Endothelial cell of umbilical vein (primary cell): ENCODE results near the gene KLF8. TPM values are rescaled to one million over a fixed set of nuclear protein-coding genes. Genes with fewer than 3 reads are reported as not detected.
A peak's percentile ranks its signal among the peaks of the same experiment; 100 is the strongest.
"Not testable (repeated sequence)": the region's sequence is repeated elsewhere in the genome, so short reads cannot be mapped to it uniquely, and the experiment has no call there.

Source experiments
- Bru-seq: library from RNA; stranded (reverse); fragments of 400-500 nt; gene quantifications from one replicate; lab custom pipeline; 2021; lab: Mats Ljungman, UMichigan
- BruChase-seq, 2 experiments: library from RNA; stranded (reverse); fragments of 400-500 nt; gene quantifications; one replicate each; lab custom pipeline; 2021; lab: Mats Ljungman, UMichigan
- BruUV-seq: library from RNA; stranded (reverse); fragments of 400-500 nt; replicated peaks from 2 replicates; lab custom pipeline; 2021; lab: Mats Ljungman, UMichigan
- CTCF ChIA-PET: fragments of 300-600, 350-600 bp; sonication (Branson Sonifier 250); formaldehyde crosslinking; loops from one replicate; lab custom pipeline; 2021; ENCODE audit warnings: antibody characterized with exemption, inconsistent platforms; lab: Charles Lee
- POLR2A ChIA-PET: fragments of 300-600, 350-600 bp; sonication (Branson Sonifier 250); formaldehyde crosslinking; loops from one replicate; lab custom pipeline; 2021; ENCODE audit warnings: antibody characterized with exemption, inconsistent platforms; lab: Charles Lee
- DNase-seq: peaks from one replicate; pipeline ENCODE4 v3.0.0-alpha.2; 2011; ENCODE audit warnings: low read depth, low spot score
- FAIRE-seq: peaks from 2 replicates; lab custom pipeline; 2011; peaks lifted over from hg19 to GRCh38; lab: Jason Lieb, UNC
- H2AFZ ChIP-seq: 2 replicates; pipeline ENCODE4 v1.6.0; 2012; ENCODE audit warnings: low read depth, low read length, control low read depth, inconsistent platforms
- H3K27ac ChIP-seq: 2 replicates; pipeline ENCODE4 v1.5.1; 2011; ENCODE audit warnings: low read depth, mild to moderate bottlenecking, control low read depth, low read length, moderate library complexity; ENCODE audit not compliant: insufficient read depth
- H3K27me3 ChIP-seq, 2 experiments: 2 replicates each; pipeline versions ENCODE4 v1.6.0 to v1.6.1; 2011; ENCODE audit warnings: low read length in 2 of 2, mixed read lengths in 1 of 2; ENCODE audit not compliant: control insufficient read depth in 2 of 2, insufficient read depth in 2 of 2
- H3K36me3 ChIP-seq, 2 experiments: 2 replicates in 1 of 2; 3 replicates in 1 of 2; pipeline ENCODE4 v1.5.1; 2011; ENCODE audit warnings: low read length in 2 of 2, mild to moderate bottlenecking in 1 of 2, moderate library complexity in 1 of 2; ENCODE audit not compliant: control insufficient read depth in 2 of 2, insufficient read depth in 2 of 2; ENCODE audit errors: extremely low read depth in 1 of 2
- H3K4me1 ChIP-seq: 3 replicates; pipeline ENCODE4 v1.5.1; 2011; ENCODE audit warnings: mild to moderate bottlenecking, low read length; ENCODE audit not compliant: control insufficient read depth, insufficient read depth; ENCODE audit errors: extremely low read depth
- H3K4me2 ChIP-seq: 2 replicates; pipeline ENCODE4 v1.6.1; 2011; ENCODE audit warnings: low read length, control low read depth, mixed read lengths; ENCODE audit not compliant: insufficient read depth
- H3K4me3 ChIP-seq, 3 experiments: fragments of 200-600 bp in 1 of 3; sonication (generic), shearing (Covaris generic) in 1 of 3; replicated peaks in 1 of 3; 2 replicates each; pipeline ENCODE4 v1.5.1; 2011 to 2016; ENCODE audit warnings: control low read depth in 3 of 3, low read length in 3 of 3, mild to moderate bottlenecking in 2 of 3, inconsistent platforms in 1 of 3, low read depth in 1 of 3, moderate library complexity in 1 of 3; ENCODE audit not compliant: insufficient read depth in 1 of 3
- H3K79me2 ChIP-seq: 2 replicates; pipeline ENCODE4 v1.6.0; 2012; ENCODE audit warnings: low read length, inconsistent platforms; ENCODE audit not compliant: control insufficient read depth, insufficient read depth
- H3K9ac ChIP-seq: replicated peaks from 2 replicates; pipeline ENCODE3; 2011; ENCODE audit warnings: low read length, control low read depth; ENCODE audit not compliant: insufficient read depth; ENCODE audit errors: extremely low read depth
- H3K9me1 ChIP-seq: replicated peaks from 3 replicates; pipeline ENCODE4 v1.6.0; 2011; ENCODE audit warnings: mild to moderate bottlenecking, low read length; ENCODE audit not compliant: control insufficient read depth, insufficient read depth; ENCODE audit errors: extremely low read depth
- H3K9me3 ChIP-seq: replicated peaks from 2 replicates; pipeline ENCODE4 v1.5.1; 2012; ENCODE audit warnings: low read length, inconsistent platforms; ENCODE audit not compliant: control insufficient read depth, insufficient read depth
- H4K20me1 ChIP-seq: replicated peaks from 2 replicates; pipeline ENCODE3; 2011; ENCODE audit warnings: mild to moderate bottlenecking, low read length; ENCODE audit not compliant: control insufficient read depth, insufficient read depth; ENCODE audit errors: extremely low read depth
- FOS ChIP-seq: IDR thresholded peaks from 2 replicates; pipeline ENCODE4 v1.6.1; 2011; ENCODE audit warnings: mild to moderate bottlenecking, low read length, moderate library complexity, borderline replicate concordance; ENCODE audit not compliant: insufficient read depth
- GATA2 ChIP-seq: IDR thresholded peaks from 2 replicates; pipeline ENCODE4 v1.7.0; 2011; ENCODE audit warnings: low read depth, mild to moderate bottlenecking, moderate library complexity, mixed read lengths, low read length; ENCODE audit not compliant: insufficient read length, insufficient read depth
- JUN ChIP-seq: IDR thresholded peaks from 2 replicates; pipeline ENCODE4 v1.6.1; 2011; ENCODE audit warnings: borderline replicate concordance, low read depth; ENCODE audit not compliant: insufficient read length, insufficient read depth
- MAX ChIP-seq: IDR thresholded peaks from 2 replicates; pipeline ENCODE4 v1.6.1; 2011; ENCODE audit not compliant: insufficient read depth, insufficient read length
- MYC ChIP-seq: IDR thresholded peaks from one replicate; pipeline ENCODE4 v1.6.1; 2011; ENCODE audit warnings: mild to moderate bottlenecking, low read depth, low read length
- POLR2A ChIP-seq: IDR thresholded peaks from 2 replicates; pipeline ENCODE4 v1.6.1; 2012; ENCODE audit warnings: low read depth, mild to moderate bottlenecking, control low read depth, low read length
- POLR2AphosphoS5 ChIP-seq: IDR thresholded peaks from 2 replicates; pipeline ENCODE4 v1.6.1; 2012; ENCODE audit warnings: low read depth, mild to moderate bottlenecking, control low read depth, low read length, moderate library complexity; ENCODE audit not compliant: insufficient read depth
- dilution Hi-C: fragments of 300-500 bp; cut with MboI; formaldehyde crosslinking; loops from one replicate; pipeline ENCODE4 v1.15.0; 2019; ENCODE audit warnings: low sequenced_read_pairs; ENCODE audit not compliant: extremely low pct_ligation_motif_present
- intact Hi-C: fragments of 100-400 bp; cut with micrococcal nuclease; formaldehyde crosslinking; loops from one replicate; pipeline ENCODE4 v1.10.0; 2022
- long read RNA-seq: library from polyadenylated mRNA; stranded (forward); transcript quantifications from one replicate; pipeline ENCODE4 v2.0.0, GENCODE V29; 2021
- polyA minus RNA-seq, 3 experiments: library from RNA; depleted of rRNA, polyadenylated mRNA; stranded (reverse); fragments of >200 nt; gene quantifications; 1 replicate in 1 of 3; 2 replicates in 2 of 3; pipeline ENCODE4 v1.2.3, GENCODE V29; 2011
- polyA plus RNA-seq, 4 experiments: library from polyadenylated mRNA; depleted of rRNA in 3 of 4; stranded (reverse) in 3 of 4; unstranded in 1 of 4; fragments of >200 nt; gene quantifications; 2 replicates each; pipeline versions ENCODE4 v1.2.1 to v1.2.3, GENCODE V29; 2011 to 2012; ENCODE audit warnings: missing spikeins in 1 of 4
- total RNA-seq: library from RNA; stranded (reverse); gene quantifications from 2 replicates; pipeline ENCODE4 v1.2.3, GENCODE V29; 2021
- TF ChIP-seq, protein P1 (sequence below), 2 donors: IDR thresholded peaks; 1 replicate in 1 of 2; 2 replicates in 1 of 2; pipeline ENCODE4 v1.5.1; 2011; ENCODE audit warnings: low read length in 2 of 2, mild to moderate bottlenecking in 2 of 2, moderate library complexity in 2 of 2, control low read depth in 1 of 2, inconsistent platforms in 1 of 2, low read depth in 1 of 2; ENCODE audit not compliant: insufficient read depth in 1 of 2; ENCODE audit errors: extremely low read depth in 1 of 2

KLF8 gene
- total RNA-seq (1.0 and 1.2 TPM in 2 replicates), polyA plus RNA-seq (2.0 and 2.1 TPM in 2 replicates), polyA minus RNA-seq (3.4 and 5.0 TPM in 2 replicates), Bru-seq, nascent RNA (percentile 31 among the genes with signal in this experiment), BruChase-seq, experiment 1, labeled RNA remaining after a 6-hour chase (percentile 25 among the genes with signal in this experiment), BruChase-seq, experiment 2, labeled RNA remaining after a 2-hour chase (percentile 30 among the genes with signal in this experiment)
- 0.80 and 1.3 TPM in 2 replicates for polyA plus RNA-seq (2011; cell fraction: cytosol; rRNA removed)
- polyA plus RNA-seq (2011; cell fraction: nucleus; rRNA removed): 5.8 and 6.4 TPM in 2 replicates
- 0.08 and 0.18 TPM in 2 replicates for polyA plus RNA-seq (2012)
- polyA minus RNA-seq (2011; cell fraction: cytosol; rRNA and poly(A)+ RNA removed): not detected
- polyA minus RNA-seq (2011; cell fraction: nucleus; rRNA and poly(A)+ RNA removed): 1.8 and 4.2 TPM in 2 replicates
- long read RNA-seq, partial matches to known transcripts: 0 of 1 reads
- long read RNA-seq, other reads (novel, unspliced or antisense): 1 of 1 reads

GRCh38 chrX:56232221-56233082, at the start of gene KLF8:
Gene KLF8, plus strand, starts transcription at chrX:56232356. Its CDS starts 979 bp downstream, at chrX:56233335.
- peak within 1 kb of the TSS; percentile 81 for H2AFZ ChIP-seq
- dilution Hi-C loops: no loop called here
- BruUV-seq: no TSS peak
- CTCF ChIA-PET: interaction anchor here (1.4 kb wide), 1 partner anchor 16 kb away, joined by 5 read pairs; no protein-coding TSS in a partner anchor
- POLR2A ChIA-PET: no interaction called here
- peak within 1 kb of the TSS; percentile 65 for H3K4me2 ChIP-seq
- H3K4me1 ChIP-seq: peaks cover 9% of the 10 kb centered on the region
- no peaks in the 10 kb centered on the region for H3K79me2 ChIP-seq
- no peaks in the 10 kb centered on the region for H3K9me3 ChIP-seq
- no peak within 1 kb of the TSS for H3K27ac ChIP-seq
- intact Hi-C loops: loop anchor here (5.0 kb wide), 1 partner anchor 515 kb away; the partner anchor contains the start of gene RRAGB
- no peaks in the 10 kb centered on the region for H4K20me1 ChIP-seq
- TF ChIP-seq MYC: no peak
- no peak for TF ChIP-seq MAX
- TF ChIP-seq, protein P1, sequence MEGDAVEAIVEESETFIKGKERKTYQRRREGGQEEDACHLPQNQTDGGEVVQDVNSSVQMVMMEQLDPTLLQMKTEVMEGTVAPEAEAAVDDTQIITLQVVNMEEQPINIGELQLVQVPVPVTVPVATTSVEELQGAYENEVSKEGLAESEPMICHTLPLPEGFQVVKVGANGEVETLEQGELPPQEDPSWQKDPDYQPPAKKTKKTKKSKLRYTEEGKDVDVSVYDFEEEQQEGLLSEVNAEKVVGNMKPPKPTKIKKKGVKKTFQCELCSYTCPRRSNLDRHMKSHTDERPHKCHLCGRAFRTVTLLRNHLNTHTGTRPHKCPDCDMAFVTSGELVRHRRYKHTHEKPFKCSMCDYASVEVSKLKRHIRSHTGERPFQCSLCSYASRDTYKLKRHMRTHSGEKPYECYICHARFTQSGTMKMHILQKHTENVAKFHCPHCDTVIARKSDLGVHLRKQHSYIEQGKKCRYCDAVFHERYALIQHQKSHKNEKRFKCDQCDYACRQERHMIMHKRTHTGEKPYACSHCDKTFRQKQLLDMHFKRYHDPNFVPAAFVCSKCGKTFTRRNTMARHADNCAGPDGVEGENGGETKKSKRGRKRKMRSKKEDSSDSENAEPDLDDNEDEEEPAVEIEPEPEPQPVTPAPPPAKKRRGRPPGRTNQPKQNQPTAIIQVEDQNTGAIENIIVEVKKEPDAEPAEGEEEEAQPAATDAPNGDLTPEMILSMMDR (IDR thresholded peaks at IDR 0.05; ENCODE audit: extremely low read depth in 1 of 2, insufficient read depth in 1 of 2, low read depth in 1 of 2, low read length in 2 of 2): no peak
- TF ChIP-seq JUN: no peak
- no peak for TF ChIP-seq POLR2AphosphoS5
- no peak for TF ChIP-seq FOS
- TF ChIP-seq GATA2: no peak
- TF ChIP-seq POLR2A: no peak
- H3K27me3 ChIP-seq: peaks cover 4 to 6% of the 10 kb centered on the region in 2 experiments
- no peaks in the 10 kb centered on the region for H3K9me1 ChIP-seq
- DNase-seq (no peak), FAIRE-seq (no peak)
- H3K36me3 ChIP-seq: no peaks in the 10 kb centered on the region
- H3K9ac ChIP-seq: peak within 1 kb of the TSS; percentile 3
- H3K4me3 ChIP-seq: peak within 1 kb of the TSS; percentile 28 to 68 (median 51)

- H3K27ac ChIP-seq, CTCF ChIA-PET, BruUV-seq, H3K4me3 ChIP-seq, H3K9me1 ChIP-seq, H3K9me3 ChIP-seq, dilution Hi-C loops, FAIRE-seq, H2AFZ ChIP-seq, H3K9ac ChIP-seq, POLR2A ChIA-PET, H3K4me1 ChIP-seq, H3K27me3 ChIP-seq, intact Hi-C loops, H3K79me2 ChIP-seq, DNase-seq, H3K36me3 ChIP-seq, H4K20me1 ChIP-seq, H3K4me2 ChIP-seq: not testable (repeated sequence)
These were observed 25.2 kb upstream of the KLF8 start for GRCh38 chrX:56206945-56207344.
